Measurements from ENCODE around the gene PADI2.

DNA sequence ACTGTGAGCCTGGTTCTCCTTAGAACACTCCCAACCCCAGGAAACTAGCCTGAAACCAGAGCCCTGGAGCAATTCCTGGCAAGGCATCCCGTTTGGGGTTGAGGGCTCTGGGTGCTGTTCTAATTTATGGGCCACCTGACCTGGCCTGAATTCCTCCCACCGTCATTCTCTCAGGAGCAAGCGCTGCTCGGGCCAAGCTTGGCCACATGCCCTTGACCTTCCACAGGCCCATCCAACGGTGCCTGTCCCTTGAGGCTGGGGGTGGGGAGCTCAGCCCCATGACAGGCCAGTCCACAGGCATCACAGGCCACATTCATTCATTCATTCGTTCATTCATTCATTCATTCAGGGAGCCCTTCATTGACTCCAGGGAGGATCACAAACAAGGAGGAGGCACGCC is 5.3 kb downstream of the PADI2 start:
- TF ChIP-seq POLR2A (IDR thresholded peaks at IDR 0.05; ENCODE audit: low read depth, low read length) (no peak), PAX5 (IDR thresholded peaks at IDR 0.05; ENCODE audit: insufficient read depth, low read length, severe bottlenecking) (no peak), SPI1 (IDR thresholded peaks at IDR 0.05; ENCODE audit: low read depth, low read length) (no peak)

All from GM12891 (cell line).